ENCODE data around the gene ZFP36. TPM values are rescaled to one million over a fixed set of nuclear protein-coding genes. Genes with fewer than 3 reads are reported as not detected.
"Not testable (repeated sequence)": the region's sequence is repeated elsewhere in the genome, so short reads cannot be mapped to it uniquely, and the experiment has no call there.

The ZFP36 gene
- total RNA-seq, 1 donor from 2014 or later: 3.1 TPM

DNA sequence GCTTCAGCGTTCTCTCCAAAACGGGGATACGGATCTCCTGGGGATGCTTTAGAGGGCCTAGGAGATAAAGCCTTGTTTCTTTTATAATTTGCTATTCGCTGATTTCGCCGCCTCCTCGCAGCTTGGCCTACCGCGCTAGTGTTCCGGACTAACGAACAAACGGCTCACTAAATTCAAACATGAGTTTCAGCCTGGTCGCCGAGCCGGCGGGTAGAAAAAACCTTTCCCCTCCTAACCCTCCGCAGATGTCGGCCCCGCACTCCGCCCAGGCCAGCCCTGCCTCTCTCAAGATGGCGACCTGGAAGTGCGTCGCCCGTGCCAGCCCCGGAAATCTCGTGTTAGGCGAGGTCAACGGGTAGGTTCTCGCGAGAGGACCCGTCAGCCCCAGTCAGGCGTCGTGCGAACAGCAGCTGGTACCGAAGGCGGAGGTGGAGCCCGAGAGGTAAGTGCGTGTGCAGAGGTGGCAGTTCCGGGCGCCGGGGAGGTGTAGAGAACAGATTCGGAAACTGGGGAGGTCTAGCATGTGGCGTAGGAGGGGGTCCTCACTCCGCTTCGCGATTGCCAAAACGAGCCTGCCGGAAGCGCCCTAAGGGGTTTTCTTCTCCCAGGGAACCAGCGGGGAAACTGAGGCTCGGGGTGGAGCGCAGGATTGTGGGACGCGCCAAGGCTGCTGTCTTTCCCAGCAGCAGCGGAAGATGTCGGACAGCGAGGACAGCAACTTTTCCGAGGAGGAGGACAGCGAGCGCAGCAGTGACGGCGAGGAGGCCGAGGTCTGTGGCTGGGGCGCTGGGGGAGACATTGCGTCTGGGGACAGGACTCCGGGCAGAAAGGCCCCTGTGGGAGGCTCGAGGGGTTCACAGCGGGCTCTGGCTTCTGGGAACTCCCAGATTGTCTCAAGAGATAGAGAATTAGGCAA, 38.8 kb downstream of the ZFP36 start, which contains the start of gene SUPT5H:
Gene SUPT5H (plus strand): TSS at position 387 of the 916 bp plus-strand sequence. CDS start 309 bp downstream, at position 696.
- Histone ChIP-seq H3K4me3 (ENCODE audit: low read length in 3 of 3) (peak within 1 kb of the TSS; percentile 97 to 100 (median 99)), H3K36me3 (ENCODE audit: control insufficient read depth in 3 of 3, insufficient read depth in 3 of 3, low read length in 3 of 3) (peaks cover 7 to 14% (median 10%) of the 10 kb centered on the region in 3 donors), H3K9ac (ENCODE audit: low read depth in 1 of 3, low read length in 3 of 3) (peak within 1 kb of the TSS; percentile 99), H3K27ac (ENCODE audit: low read depth, low read length) (peak within 1 kb of the TSS; percentile 92), H3K9me3 (ENCODE audit: control insufficient read depth in 3 of 3, low read length in 3 of 3) (no peaks in the 10 kb centered on the region), H3K27me3 (ENCODE audit: control insufficient read depth in 3 of 3, insufficient read depth in 3 of 3, low read length in 3 of 3) (no peaks in the 10 kb centered on the region), H3K4me1 (ENCODE audit: control insufficient read depth in 3 of 3, insufficient read depth in 3 of 3, low read length in 3 of 3) (peaks cover 25 to 28% (median 28%) of the 10 kb centered on the region in 3 donors)

GRCh38 chr19:39446365-39447084, 39.9 kb downstream of the ZFP36 start:
- peaks cover 25 to 28% (median 28%) of the 10 kb centered on the region in 3 donors for H3K4me1 ChIP-seq (ENCODE audit: control insufficient read depth in 3 of 3, insufficient read depth in 3 of 3, low read length in 3 of 3)
- H3K36me3 ChIP-seq (ENCODE audit: control insufficient read depth in 3 of 3, insufficient read depth in 3 of 3, low read length in 3 of 3): peaks cover 7 to 15% (median 10%) of the 10 kb centered on the region in 3 donors
- H3K27me3 ChIP-seq (ENCODE audit: control insufficient read depth in 3 of 3, insufficient read depth in 3 of 3, low read length in 3 of 3): no peaks in the 10 kb centered on the region
- H3K9ac ChIP-seq (ENCODE audit: low read depth in 1 of 3, low read length in 3 of 3): peak overlapping the region; percentile 99
- no peaks in the 10 kb centered on the region for H3K9me3 ChIP-seq (ENCODE audit: control insufficient read depth in 3 of 3, low read length in 3 of 3)
- H3K27ac ChIP-seq (ENCODE audit: low read depth, low read length): peak overlapping the region; percentile 92
- H3K4me3 ChIP-seq (ENCODE audit: low read length in 3 of 3): peak overlapping the region; percentile 97 to 100 (median 99)

DNA sequence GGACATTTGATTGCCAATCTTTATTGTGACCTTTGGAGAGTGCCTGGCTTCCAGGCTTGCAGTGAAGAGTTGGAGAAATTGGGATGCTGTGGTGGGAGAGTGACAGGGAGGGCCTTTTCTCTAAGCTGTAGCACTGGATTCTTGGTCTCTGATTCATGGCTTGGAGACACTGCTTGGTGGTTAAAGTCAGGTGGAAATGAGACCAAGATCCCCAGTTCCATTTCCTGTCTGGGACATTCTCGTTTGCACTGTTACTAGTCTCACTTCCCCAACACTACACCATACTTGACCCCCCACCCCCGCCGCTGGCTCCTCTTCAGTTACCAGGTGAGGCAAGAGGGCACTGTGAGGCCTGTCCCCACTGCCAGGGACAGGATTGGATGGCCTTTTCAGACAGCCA, 41.6 kb downstream of the ZFP36 start:
- no peak overlapping the region for H3K9ac ChIP-seq (ENCODE audit: low read depth in 1 of 3, low read length in 3 of 3)
- H3K4me3 ChIP-seq (ENCODE audit: low read length in 3 of 3): no peak overlapping the region
- peaks cover 25 to 31% (median 31%) of the 10 kb centered on the region in 3 donors for H3K4me1 ChIP-seq (ENCODE audit: control insufficient read depth in 3 of 3, insufficient read depth in 3 of 3, low read length in 3 of 3)
- no peak overlapping the region for H3K27ac ChIP-seq (ENCODE audit: low read depth, low read length)
- H3K36me3 ChIP-seq (ENCODE audit: control insufficient read depth in 3 of 3, insufficient read depth in 3 of 3, low read length in 3 of 3): peaks cover 10 to 15% (median 10%) of the 10 kb centered on the region in 3 donors
- no peaks in the 10 kb centered on the region for H3K9me3 ChIP-seq (ENCODE audit: control insufficient read depth in 3 of 3, low read length in 3 of 3)
- H3K27me3 ChIP-seq (ENCODE audit: control insufficient read depth in 3 of 3, insufficient read depth in 3 of 3, low read length in 3 of 3): no peaks in the 10 kb centered on the region

DNA sequence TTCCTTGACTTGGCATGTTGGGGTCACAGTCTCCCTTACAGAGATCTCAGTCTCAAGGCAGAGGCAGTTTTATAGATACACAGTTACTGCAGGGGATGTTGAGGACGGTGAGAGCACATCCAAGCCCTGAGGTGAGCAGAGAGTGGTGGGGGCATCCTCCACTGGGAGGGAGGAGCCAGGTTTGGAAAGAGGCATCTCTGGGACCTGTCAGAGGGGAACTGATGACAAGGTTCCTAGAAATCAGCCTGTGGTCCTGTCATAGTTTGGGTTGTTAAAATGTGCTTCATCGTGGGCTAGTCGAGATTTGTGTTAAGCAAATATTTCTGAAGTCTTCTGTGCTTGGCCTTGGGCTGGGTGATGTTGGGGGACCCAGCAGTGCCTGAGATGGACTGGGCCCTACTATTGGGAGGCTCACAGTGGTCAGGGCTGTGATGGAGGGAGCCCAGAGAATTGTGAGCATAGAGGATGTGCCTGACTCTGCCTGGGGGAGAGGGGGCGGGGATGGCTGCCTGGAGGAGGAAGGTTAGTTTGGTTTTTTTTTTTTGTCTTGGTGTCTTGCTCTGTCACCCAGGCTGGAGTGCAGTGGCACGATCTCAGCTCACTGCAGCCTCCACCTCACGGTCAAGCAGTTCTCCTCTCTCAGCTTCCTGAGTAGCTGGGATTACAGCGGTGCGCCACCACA, 42.6 kb downstream of the ZFP36 start:
- H3K4me1 ChIP-seq (ENCODE audit: control insufficient read depth in 3 of 3, insufficient read depth in 3 of 3, low read length in 3 of 3): peaks cover 25 to 31% (median 31%) of the 10 kb centered on the region in 3 donors
- no peaks in the 10 kb centered on the region for H3K27me3 ChIP-seq (ENCODE audit: control insufficient read depth in 3 of 3, insufficient read depth in 3 of 3, low read length in 3 of 3)
- no peak overlapping the region for H3K9ac ChIP-seq (ENCODE audit: low read depth in 1 of 3, low read length in 3 of 3)
- no peaks in the 10 kb centered on the region for H3K9me3 ChIP-seq (ENCODE audit: control insufficient read depth in 3 of 3, low read length in 3 of 3)
- H3K4me3 ChIP-seq (ENCODE audit: low read length in 3 of 3): no peak overlapping the region
- H3K27ac ChIP-seq (ENCODE audit: low read depth, low read length): no peak overlapping the region
- H3K36me3 ChIP-seq (ENCODE audit: control insufficient read depth in 3 of 3, insufficient read depth in 3 of 3, low read length in 3 of 3): peaks cover 10 to 20% (median 16%) of the 10 kb centered on the region in 3 donors

GRCh38 chr19:39451257-39451656, 44.6 kb downstream of the ZFP36 start:
- H3K27ac ChIP-seq (ENCODE audit: low read depth, low read length); H3K9me3 ChIP-seq (ENCODE audit: control insufficient read depth in 3 of 3, low read length in 3 of 3); H3K27me3 ChIP-seq (ENCODE audit: control insufficient read depth in 3 of 3, insufficient read depth in 3 of 3, low read length in 3 of 3); H3K9ac ChIP-seq (ENCODE audit: low read depth in 1 of 3, low read length in 3 of 3); H3K4me3 ChIP-seq (ENCODE audit: low read length in 3 of 3): not testable (repeated sequence)
- Histone ChIP-seq H3K36me3 (ENCODE audit: control insufficient read depth in 3 of 3, insufficient read depth in 3 of 3, low read length in 3 of 3) (peaks cover 9 to 25% (median 21%) of the 10 kb centered on the region in 3 donors), H3K4me1 (ENCODE audit: control insufficient read depth in 3 of 3, insufficient read depth in 3 of 3, low read length in 3 of 3) (peaks cover 21 to 30% (median 25%) of the 10 kb centered on the region in 3 donors)

Small RNAs within 50 kb of the gene (small RNA-seq; reads per million reads assigned to genes)
- not detected for gene MIR4530
- not detected for gene RN7SL566P

Other genes starting within 250 kb of the ZFP36 start
- gene NCCRP1, start 209.9 kb upstream of the ZFP36 start, total RNA-seq: not detected
- not detected for gene SYCN, start 202.6 kb upstream of the ZFP36 start, total RNA-seq
- gene IFNL3, start 161.8 kb upstream of the ZFP36 start, total RNA-seq: not detected
- gene IFNL4, start 158.0 kb upstream of the ZFP36 start, total RNA-seq: not detected
- not detected for gene IFNL2, start 138.5 kb upstream of the ZFP36 start, total RNA-seq
- gene IFNL1, start 110.4 kb upstream of the ZFP36 start, total RNA-seq: not detected
- gene LRFN1, start 86.0 kb upstream of the ZFP36 start, total RNA-seq: 0.52 TPM
- 20.9 TPM for gene GMFG, start 70.8 kb upstream of the ZFP36 start, total RNA-seq
- 22.4 TPM for gene SAMD4B, start 64.4 kb upstream of the ZFP36 start, total RNA-seq
- 25.1 TPM for gene PAF1, start 15.7 kb upstream of the ZFP36 start, total RNA-seq
- 9.4 TPM for gene MED29, start 15.5 kb upstream of the ZFP36 start, total RNA-seq
- 15.7 TPM for gene PLEKHG2, start 5.8 kb downstream of the ZFP36 start, total RNA-seq
- 128 TPM for gene RPS16, start 29.1 kb downstream of the ZFP36 start, total RNA-seq
- 40.7 TPM for gene SUPT5H, start 38.7 kb downstream of the ZFP36 start, total RNA-seq
- 40.7 TPM for gene TIMM50, start 74.0 kb downstream of the ZFP36 start, total RNA-seq
- not detected for gene DLL3, start 92.1 kb downstream of the ZFP36 start, total RNA-seq
- not detected for gene SELENOV, start 108.3 kb downstream of the ZFP36 start, total RNA-seq
- gene EID2B, start 126.0 kb downstream of the ZFP36 start, total RNA-seq: 2.6 TPM
- gene EID2, start 133.3 kb downstream of the ZFP36 start, total RNA-seq: 6.8 TPM
- not detected for gene LGALS13, start 195.7 kb downstream of the ZFP36 start, total RNA-seq
- not detected for gene LGALS16, start 249.1 kb downstream of the ZFP36 start, total RNA-seq